ENCODE data around the gene SLCO2B1. TPM values are rescaled to one million over a fixed set of nuclear protein-coding genes. Genes with fewer than 3 reads are reported as not detected.
"Not testable (repeated sequence)": the region's sequence is repeated elsewhere in the genome, so short reads cannot be mapped to it uniquely, and the experiment has no call there.

The SLCO2B1 gene, protein sequence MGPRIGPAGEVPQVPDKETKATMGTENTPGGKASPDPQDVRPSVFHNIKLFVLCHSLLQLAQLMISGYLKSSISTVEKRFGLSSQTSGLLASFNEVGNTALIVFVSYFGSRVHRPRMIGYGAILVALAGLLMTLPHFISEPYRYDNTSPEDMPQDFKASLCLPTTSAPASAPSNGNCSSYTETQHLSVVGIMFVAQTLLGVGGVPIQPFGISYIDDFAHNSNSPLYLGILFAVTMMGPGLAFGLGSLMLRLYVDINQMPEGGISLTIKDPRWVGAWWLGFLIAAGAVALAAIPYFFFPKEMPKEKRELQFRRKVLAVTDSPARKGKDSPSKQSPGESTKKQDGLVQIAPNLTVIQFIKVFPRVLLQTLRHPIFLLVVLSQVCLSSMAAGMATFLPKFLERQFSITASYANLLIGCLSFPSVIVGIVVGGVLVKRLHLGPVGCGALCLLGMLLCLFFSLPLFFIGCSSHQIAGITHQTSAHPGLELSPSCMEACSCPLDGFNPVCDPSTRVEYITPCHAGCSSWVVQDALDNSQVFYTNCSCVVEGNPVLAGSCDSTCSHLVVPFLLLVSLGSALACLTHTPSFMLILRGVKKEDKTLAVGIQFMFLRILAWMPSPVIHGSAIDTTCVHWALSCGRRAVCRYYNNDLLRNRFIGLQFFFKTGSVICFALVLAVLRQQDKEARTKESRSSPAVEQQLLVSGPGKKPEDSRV
- 100 to 1,000 TPM; 145 to 316 (median 199) TPM for total RNA-seq
- long read RNA-seq, full-length matches to known transcripts = 22 of 35 reads
- long read RNA-seq, partial matches to known transcripts = 8 of 35 reads
- long read RNA-seq, other reads (novel, unspliced or antisense) = 5 of 35 reads

DNA sequence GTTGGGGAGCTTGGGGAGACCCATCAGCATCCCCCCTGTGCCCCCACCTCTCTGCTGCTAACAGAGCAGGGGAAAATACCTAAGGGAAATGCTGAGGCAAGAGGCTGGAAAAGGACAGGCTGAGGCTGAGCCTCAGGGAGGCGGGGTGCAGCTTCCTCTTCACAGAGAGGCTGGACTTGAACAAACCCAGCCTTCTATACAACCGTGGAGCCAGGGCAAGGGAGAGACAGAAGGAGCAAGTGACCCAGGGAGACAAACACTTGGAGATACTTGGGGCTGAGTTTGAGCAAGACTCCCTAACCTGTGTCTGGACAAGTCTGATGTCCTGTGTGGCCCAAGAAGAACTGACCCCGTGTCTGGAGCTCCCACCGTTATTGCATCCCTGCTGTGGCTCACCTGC is at the start of gene SLCO2B1:
TSS of gene SLCO2B1 (plus strand) at position 229 of the 400 bp plus-strand sequence. CDS start 275 bp downstream, outside the sequence.
- Histone ChIP-seq H3K9me3 (no peaks in the 10 kb centered on the region), H3K36me3 (no peaks in the 10 kb centered on the region), H3K27ac (peak within 1 kb of the TSS; percentile 14 to 97 (median 58)), H3K4me3 (peak within 1 kb of the TSS; percentile 21 to 33 (median 32)), H3K4me1 (peaks cover 0 to 52% (median 19%) of the 10 kb centered on the region in 4 donors), H3K27me3 (no peaks in the 10 kb centered on the region)
- no CpG with 5 or more reads among the region's 4 CpGs for WGBS (ENCODE audit: insufficient coverage, low coverage, low lambda C conversion rate, missing lambda C conversion rate)
- ATAC-seq = peak; percentile 20 to 33 (median 26)
- no peak for DNase-seq
- intact Hi-C loops (cut with DNase I) = no loop called here
- TF ChIP-seq, protein P1, sequence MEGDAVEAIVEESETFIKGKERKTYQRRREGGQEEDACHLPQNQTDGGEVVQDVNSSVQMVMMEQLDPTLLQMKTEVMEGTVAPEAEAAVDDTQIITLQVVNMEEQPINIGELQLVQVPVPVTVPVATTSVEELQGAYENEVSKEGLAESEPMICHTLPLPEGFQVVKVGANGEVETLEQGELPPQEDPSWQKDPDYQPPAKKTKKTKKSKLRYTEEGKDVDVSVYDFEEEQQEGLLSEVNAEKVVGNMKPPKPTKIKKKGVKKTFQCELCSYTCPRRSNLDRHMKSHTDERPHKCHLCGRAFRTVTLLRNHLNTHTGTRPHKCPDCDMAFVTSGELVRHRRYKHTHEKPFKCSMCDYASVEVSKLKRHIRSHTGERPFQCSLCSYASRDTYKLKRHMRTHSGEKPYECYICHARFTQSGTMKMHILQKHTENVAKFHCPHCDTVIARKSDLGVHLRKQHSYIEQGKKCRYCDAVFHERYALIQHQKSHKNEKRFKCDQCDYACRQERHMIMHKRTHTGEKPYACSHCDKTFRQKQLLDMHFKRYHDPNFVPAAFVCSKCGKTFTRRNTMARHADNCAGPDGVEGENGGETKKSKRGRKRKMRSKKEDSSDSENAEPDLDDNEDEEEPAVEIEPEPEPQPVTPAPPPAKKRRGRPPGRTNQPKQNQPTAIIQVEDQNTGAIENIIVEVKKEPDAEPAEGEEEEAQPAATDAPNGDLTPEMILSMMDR (IDR thresholded peaks at IDR 0.05) = no peak
- peak; percentile 21 for TF ChIP-seq POLR2A (IDR thresholded peaks at IDR 0.05)

DNA sequence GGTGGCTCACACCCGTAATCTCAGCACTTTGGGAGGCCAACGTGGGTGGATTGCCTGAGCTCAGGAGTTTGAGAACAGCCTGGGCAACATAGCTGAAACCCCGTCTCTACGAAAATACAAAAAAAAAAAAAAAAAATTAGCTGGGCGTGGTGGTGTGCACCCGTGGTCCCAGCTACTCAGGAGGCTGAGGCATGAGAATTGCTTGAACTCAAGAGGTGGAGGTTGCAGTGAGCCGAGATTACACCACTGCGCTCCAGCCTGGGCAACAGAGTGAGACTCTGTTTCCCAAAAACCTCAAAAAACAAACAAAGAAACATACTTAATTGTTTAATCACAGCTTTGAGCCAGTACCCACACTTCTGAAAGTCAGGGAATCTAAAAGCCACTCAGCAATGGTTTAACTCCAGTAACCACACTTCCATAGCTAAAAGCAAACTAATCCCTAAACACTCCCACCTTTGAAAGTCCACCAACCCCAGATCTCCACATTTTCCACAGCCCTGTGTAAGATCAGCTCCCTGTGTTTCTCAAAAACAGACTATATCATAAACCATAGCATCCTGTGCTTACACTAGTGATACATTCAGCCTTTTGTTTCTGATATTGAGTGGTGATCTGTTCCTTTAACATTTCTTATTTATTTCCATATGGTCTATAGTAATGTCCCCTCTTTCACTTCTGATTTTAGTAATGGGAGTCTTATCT is 49.3 kb upstream of the SLCO2B1 start:
- Histone ChIP-seq H3K36me3 (no peaks in the 10 kb centered on the region), H3K27me3 (no peaks in the 10 kb centered on the region), H3K9me3 (no peaks in the 10 kb centered on the region), H3K27ac (no peak overlapping the region), H3K4me1 (no peaks in the 10 kb centered on the region), H3K4me3 (no peak overlapping the region)
- intact Hi-C loops (cut with DNase I) = no loop called here
- ATAC-seq = no peak
- TF ChIP-seq POLR2A (IDR thresholded peaks at IDR 0.05) = no peak
- TF ChIP-seq, protein P1 (IDR thresholded peaks at IDR 0.05) = no peak
- WGBS (ENCODE audit: insufficient coverage, low coverage, low lambda C conversion rate, missing lambda C conversion rate) = 57% methylated on average over 3 of the region's 8 CpGs
- no peak for DNase-seq

DNA sequence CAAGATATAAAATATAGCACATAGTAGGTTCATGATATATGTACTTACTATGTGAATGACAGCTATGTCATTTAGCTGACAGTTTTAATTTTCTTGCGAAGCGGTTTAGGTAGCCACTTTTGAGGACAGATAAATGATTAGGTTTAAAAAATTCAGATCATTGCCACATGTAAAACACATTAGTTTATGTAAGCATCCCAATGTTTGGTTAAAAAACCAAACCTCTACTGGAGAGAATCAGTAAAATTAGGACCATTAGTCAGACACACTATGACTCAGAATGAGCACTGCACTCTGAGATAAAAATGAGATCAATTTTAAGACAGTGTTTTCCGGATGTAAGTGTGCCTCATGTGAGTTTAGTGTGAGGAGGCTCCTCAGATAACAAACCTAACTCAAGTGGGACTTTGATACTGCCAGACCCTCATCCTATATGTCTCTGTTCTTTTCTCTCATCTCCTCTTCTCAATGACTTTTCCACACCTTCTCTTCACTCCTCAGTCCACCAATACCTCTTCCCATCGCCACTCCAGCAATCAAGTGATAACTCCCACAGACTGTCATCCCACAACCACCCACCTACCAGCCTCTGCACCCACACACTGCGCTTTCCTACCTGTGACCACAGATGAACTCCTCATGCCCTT is 47.4 kb upstream of the SLCO2B1 start:
- no peak overlapping the region for H3K27ac ChIP-seq
- no peaks in the 10 kb centered on the region for H3K27me3 ChIP-seq
- H3K9me3 ChIP-seq = no peaks in the 10 kb centered on the region
- DNase-seq (no peak), ATAC-seq (no peak)
- TF ChIP-seq POLR2A (IDR thresholded peaks at IDR 0.05) = no peak
- TF ChIP-seq, protein P1 (IDR thresholded peaks at IDR 0.05) = no peak
- 73% methylated on average over 4 of the region's 5 CpGs for WGBS (ENCODE audit: insufficient coverage, low coverage, low lambda C conversion rate, missing lambda C conversion rate)
- no peak overlapping the region for H3K4me3 ChIP-seq
- intact Hi-C loops (cut with DNase I) = no loop called here
- no peaks in the 10 kb centered on the region for H3K4me1 ChIP-seq
- H3K36me3 ChIP-seq = no peaks in the 10 kb centered on the region

DNA sequence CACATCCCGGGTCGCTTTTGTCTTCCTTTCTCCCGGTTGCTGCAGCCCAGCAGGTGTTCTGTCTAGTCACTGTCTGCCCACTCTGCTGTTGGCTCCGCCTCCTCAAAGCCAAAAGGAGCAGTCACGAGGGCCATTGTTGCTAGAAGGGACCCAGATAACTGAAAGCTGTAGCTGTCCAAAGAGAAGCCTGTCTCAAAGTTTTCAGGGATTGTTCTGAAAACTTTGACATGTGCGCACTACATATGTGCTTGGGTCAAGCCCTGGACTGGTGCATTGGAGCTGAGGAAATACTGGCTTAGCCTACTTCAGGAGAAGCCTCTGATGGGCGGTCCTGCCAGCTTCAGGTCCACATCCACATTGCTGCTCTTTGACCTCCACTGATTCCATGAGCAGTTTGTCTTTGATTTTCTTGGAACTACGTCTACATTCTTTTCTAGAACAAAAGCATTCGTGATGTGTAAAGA is 45.4 kb upstream of the SLCO2B1 start:
- H3K4me1 ChIP-seq = no peaks in the 10 kb centered on the region
- TF ChIP-seq POLR2A (IDR thresholded peaks at IDR 0.05) = no peak
- DNase-seq (no peak), ATAC-seq (no peak)
- no peak overlapping the region for H3K27ac ChIP-seq
- H3K27me3 ChIP-seq = no peaks in the 10 kb centered on the region
- peaks cover 0 to under 1% (median 0%) of the 10 kb centered on the region in 4 donors for H3K9me3 ChIP-seq
- no peak overlapping the region for H3K4me3 ChIP-seq
- intact Hi-C loops (cut with DNase I) = no loop called here
- H3K36me3 ChIP-seq = no peaks in the 10 kb centered on the region
- WGBS (ENCODE audit: insufficient coverage, low coverage, low lambda C conversion rate, missing lambda C conversion rate) = 58% methylated on average over 6 of the region's 9 CpGs

DNA sequence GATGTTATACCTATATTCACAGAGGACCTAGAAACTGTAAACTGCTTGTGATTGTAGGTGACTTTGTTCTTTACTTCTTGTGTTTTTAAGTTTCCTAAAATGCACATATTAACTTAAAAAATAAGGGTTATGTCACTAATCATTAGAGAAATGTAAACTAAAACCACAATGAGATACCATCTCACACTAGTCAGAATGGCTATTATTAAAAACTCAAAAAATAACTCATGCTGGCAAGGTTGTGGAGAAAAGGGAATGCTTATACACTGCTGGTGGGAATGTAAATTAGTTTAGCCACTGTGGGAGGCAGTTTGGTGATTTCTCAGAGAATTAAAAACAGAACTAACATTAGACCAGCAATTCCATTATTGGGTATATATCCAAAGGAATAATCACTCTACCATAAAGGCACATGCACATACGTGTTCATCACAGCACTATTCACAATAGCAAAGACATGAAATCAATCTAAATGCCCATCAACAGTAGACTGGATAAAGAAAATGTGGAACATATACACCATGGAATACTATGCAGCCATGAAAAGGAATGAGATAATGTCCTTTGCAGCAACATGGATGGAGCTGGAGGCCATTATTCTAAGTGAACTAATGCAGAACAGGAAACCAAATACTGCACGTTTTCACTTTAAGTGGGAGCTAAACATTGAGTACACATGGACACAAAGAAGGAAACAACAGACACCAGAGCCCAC is 44.8 kb upstream of the SLCO2B1 start:
- intact Hi-C loops (cut with DNase I); ATAC-seq; H3K27me3 ChIP-seq; H3K4me1 ChIP-seq; H3K36me3 ChIP-seq; H3K27ac ChIP-seq; H3K4me3 ChIP-seq; H3K9me3 ChIP-seq; DNase-seq: not testable (repeated sequence)
- 38% methylated on average over 2 of the region's 2 CpGs for WGBS (ENCODE audit: insufficient coverage, low coverage, low lambda C conversion rate, missing lambda C conversion rate)

Measured in right lobe of liver (tissue), 6 donors.